ENCODE data around the gene ARL8A.
"Not testable (repeated sequence)": the region's sequence is repeated elsewhere in the genome, so short reads cannot be mapped to it uniquely, and the experiment has no call there.

ARL8A gene

GRCh38 chr1:202168861-202169260 is 24.3 kb upstream of the ARL8A start:
- H3K27ac ChIP-seq = no peak overlapping the region
- TF ChIP-seq CTCF (IDR thresholded peaks at IDR 0.05) = no peak
- no peaks in the 10 kb centered on the region for H3K9me3 ChIP-seq
- no peaks in the 10 kb centered on the region for H3K36me3 ChIP-seq
- H3K4me3 ChIP-seq (ENCODE audit: low read depth in 1 of 2, low read length in 1 of 2) = no peak overlapping the region
- no peaks in the 10 kb centered on the region for H3K27me3 ChIP-seq
- no peaks in the 10 kb centered on the region for H3K4me1 ChIP-seq (ENCODE audit: control insufficient read depth in 1 of 2, insufficient read depth in 1 of 2, low read depth in 1 of 2, low read length in 1 of 2)

GRCh38 chr1:202167708-202168415 is 23.3 kb upstream of the ARL8A start:
- H3K27ac ChIP-seq = no peak overlapping the region

GRCh38 chr1:202167054-202167453 is 22.5 kb upstream of the ARL8A start:
- H3K27me3 ChIP-seq; H3K27ac ChIP-seq; H3K9me3 ChIP-seq; H3K36me3 ChIP-seq; H3K4me3 ChIP-seq (ENCODE audit: low read depth in 1 of 2, low read length in 1 of 2): not testable (repeated sequence)
- H3K4me1 ChIP-seq (ENCODE audit: control insufficient read depth in 1 of 2, insufficient read depth in 1 of 2, low read depth in 1 of 2, low read length in 1 of 2) = peaks cover 13 to 16% of the 10 kb centered on the region in 2 experiments

More at GRCh38 chr1:202167708-202168415, 23.3 kb upstream of the ARL8A start:
- no peak overlapping the region for H3K4me3 ChIP-seq (ENCODE audit: low read depth in 1 of 2, low read length in 1 of 2)
- H3K36me3 ChIP-seq = no peaks in the 10 kb centered on the region
- no peak for TF ChIP-seq CTCF (IDR thresholded peaks at IDR 0.05)
- peaks cover 5 to 8% of the 10 kb centered on the region in 2 experiments for H3K4me1 ChIP-seq (ENCODE audit: control insufficient read depth in 1 of 2, insufficient read depth in 1 of 2, low read depth in 1 of 2, low read length in 1 of 2)
- no peaks in the 10 kb centered on the region for H3K9me3 ChIP-seq
- H3K27me3 ChIP-seq = no peaks in the 10 kb centered on the region

- H3K4me1 ChIP-seq (ENCODE audit: control insufficient read depth in 1 of 2, insufficient read depth in 1 of 2, low read depth in 1 of 2, low read length in 1 of 2) = peaks cover 22 to 25% of the 10 kb centered on the region in 2 experiments
These were observed 21.7 kb upstream of the ARL8A start for GRCh38 chr1:202165942-202166843.

GRCh38 chr1:202165267-202165941 is 20.9 kb upstream of the ARL8A start:
- no peak for TF ChIP-seq CTCF (IDR thresholded peaks at IDR 0.05)

More at GRCh38 chr1:202165942-202166843, 21.7 kb upstream of the ARL8A start:
- no peaks in the 10 kb centered on the region for H3K27me3 ChIP-seq
- no peak for TF ChIP-seq CTCF (IDR thresholded peaks at IDR 0.05)
- H3K9me3 ChIP-seq = no peaks in the 10 kb centered on the region
- H3K27ac ChIP-seq = no peak overlapping the region
- H3K4me3 ChIP-seq (ENCODE audit: low read depth in 1 of 2, low read length in 1 of 2) = no peak overlapping the region
- no peaks in the 10 kb centered on the region for H3K36me3 ChIP-seq

More at GRCh38 chr1:202165267-202165941, 20.9 kb upstream of the ARL8A start:
- Histone ChIP-seq H3K9me3 (no peaks in the 10 kb centered on the region), H3K27me3 (no peaks in the 10 kb centered on the region), H3K27ac (no peak overlapping the region), H3K36me3 (no peaks in the 10 kb centered on the region), H3K4me3 (ENCODE audit: low read depth in 1 of 2, low read length in 1 of 2) (no peak overlapping the region), H3K4me1 (ENCODE audit: control insufficient read depth in 1 of 2, insufficient read depth in 1 of 2, low read depth in 1 of 2, low read length in 1 of 2) (peaks cover 30 to 33% of the 10 kb centered on the region in 2 experiments)

All from neutrophil (primary cell).